HG03064 (cell line): Measurements from ENCODE around the gene SPATA45.
A peak's percentile ranks its signal among the peaks of the same experiment; 100 is the strongest.

Experiments used
- ATAC-seq: cut with Tn5 transposase; IDR thresholded peaks from one replicate; pipeline ENCODE4 v1.9.1; 2021; ENCODE audit warnings: low read depth; ENCODE audit not compliant: unreplicated experiment

Gene SPATA45

GRCh38 chr1:212833211-212834207, 13.9 kb downstream of the SPATA45 start:
- ATAC-seq = peak; percentile 92

DNA sequence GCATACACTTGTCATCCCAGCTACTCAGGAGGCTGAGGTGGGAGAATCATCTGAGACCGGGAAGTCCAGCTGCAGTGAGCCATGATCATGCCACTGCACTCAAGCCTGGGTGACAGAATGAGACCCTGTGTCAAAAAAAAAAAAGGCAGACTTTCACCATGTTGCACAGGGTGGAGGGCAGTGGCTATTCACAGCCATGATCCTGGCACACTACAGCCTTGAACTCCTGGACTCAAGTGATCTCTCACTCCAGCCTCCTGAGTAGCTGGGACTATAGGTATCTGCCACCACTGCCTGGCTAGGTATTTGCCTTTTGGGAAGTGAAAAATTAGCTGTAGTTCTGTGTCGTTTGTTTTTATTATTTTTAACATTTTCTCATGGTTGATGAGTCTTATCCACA, 19.1 kb downstream of the SPATA45 start:
- no peak for ATAC-seq

- ATAC-seq = no peak
Observed at GRCh38 chr1:212827831-212828278, 19.6 kb downstream of the SPATA45 start.

DNA sequence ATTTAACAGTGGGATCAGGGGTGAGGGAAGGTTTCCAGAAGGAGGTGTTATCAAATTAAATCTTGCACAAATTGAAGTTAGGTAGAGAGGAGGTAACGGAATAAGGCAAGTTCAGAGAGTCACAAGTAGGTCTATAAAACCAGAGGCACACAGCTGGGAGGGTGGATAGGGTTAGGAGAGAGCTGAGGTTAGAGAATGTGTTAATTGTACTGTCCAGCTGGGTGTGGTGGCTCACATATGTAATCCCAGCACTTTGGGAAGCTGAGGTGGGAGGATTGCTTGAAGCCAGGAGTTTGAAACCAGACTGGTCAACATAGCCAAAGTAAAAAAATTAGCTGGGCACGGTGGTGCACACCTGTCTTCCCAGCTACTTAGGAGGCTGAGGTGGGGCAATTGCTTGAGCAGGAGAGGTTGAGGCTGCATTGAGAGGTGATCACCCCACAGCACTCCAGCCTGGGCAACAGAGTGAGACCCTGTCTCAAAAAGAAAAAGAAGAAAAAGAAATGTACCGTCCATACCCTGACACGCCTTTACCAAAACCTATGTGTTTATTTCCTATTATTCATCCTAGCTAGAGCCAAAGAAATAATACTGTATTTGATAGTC, 20.2 kb downstream of the SPATA45 start:
- no peak for ATAC-seq

GRCh38 chr1:212825798-212826452, 21.5 kb downstream of the SPATA45 start:
- ATAC-seq = no peak

- no peak for ATAC-seq
Observed at GRCh38 chr1:212824201-212824600, 23.2 kb downstream of the SPATA45 start.

GRCh38 chr1:212822956-212823355, 24.5 kb downstream of the SPATA45 start:
- ATAC-seq = no peak

- no peak for ATAC-seq
Observed at GRCh38 chr1:212820969-212821368, 26.5 kb downstream of the SPATA45 start.

DNA sequence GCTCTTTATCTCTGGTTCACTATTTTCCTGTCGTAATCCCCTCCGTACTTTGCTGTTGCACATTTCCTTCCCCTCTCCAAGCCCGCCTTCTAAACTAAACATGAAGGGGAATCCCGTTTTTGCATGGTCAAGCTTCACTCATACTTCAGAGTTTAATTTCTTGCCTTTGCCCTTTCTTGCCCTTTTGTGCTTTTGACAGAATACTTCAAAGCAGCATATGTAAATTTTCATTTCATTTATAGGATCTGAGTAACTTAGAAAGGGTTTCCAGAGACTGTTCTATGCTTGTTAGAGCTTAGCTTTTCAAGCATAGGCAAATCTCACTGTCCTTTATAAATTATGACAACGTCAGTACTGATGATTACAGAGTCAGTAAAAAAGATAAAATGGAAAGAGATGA, 27.7 kb downstream of the SPATA45 start:
- ATAC-seq = no peak

DNA sequence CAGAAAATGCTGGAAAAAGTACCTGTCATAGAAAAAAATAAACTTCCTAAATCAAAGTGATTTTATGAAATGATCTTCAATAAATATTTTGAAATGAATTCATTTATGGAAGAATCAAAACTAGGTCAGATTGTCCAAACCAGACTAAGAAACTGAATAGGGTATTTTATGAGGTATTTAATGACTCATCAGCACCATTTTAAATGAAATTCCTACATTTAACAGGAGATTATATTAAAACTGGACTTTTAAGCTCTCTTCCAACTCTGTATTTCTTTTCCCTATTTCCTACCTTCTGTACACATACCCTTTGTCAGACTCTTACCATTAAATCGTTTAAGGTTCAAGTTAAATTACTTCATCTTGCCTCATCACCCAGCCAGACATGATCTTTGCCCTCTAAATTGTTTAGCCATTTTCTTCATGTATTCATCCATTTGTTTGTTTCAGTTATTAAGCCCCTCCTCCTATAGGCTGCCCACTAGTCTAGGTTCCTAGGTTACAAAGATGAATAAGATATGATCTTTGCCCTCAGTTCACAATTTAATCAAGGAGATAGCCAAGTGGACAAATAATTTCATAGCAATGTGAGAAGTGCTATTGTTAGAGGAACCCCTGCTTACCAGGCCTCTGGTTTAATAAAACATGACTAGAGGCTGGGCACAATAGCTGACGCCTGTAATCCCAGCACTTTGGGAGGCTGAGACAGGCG, 30.7 kb downstream of the SPATA45 start:
- ATAC-seq = no peak

DNA sequence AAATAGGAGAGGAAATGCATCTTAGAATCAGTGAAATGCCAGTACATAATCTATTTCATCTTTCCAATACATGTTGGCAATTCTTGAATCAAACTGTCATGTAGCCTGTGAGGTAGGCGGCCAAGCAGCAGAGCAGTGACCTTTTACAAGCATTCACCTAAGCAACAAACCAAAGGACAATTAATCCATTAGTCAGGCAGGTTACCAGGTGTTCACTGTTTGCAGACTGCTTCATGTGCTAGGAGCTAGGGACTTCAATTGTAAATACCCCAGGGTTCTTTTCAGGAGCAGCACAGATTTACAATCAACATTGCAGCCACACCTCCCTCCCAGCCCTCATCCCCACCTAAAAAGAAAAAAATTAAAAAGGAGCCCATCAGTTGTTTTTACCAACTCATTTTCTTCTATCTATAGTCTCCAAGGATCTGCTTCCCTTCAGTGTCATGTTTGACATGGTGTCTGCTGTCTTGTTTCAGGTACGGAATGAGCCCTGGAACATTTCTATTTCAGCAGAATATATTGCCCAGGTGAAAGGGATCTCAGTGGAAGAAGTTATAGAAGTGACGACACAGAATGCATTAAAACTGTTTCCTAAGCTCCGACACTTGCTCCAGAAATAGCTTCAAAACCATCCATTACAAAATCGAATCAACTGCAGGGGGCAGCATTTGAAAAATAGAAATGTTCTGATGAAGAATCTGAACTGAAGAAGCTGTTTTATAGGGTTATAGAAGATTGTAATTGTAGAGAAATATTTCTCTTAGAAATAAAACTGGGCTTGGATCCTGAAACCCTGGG, 32.7 kb downstream of the SPATA45 start:
- no peak for ATAC-seq

- ATAC-seq = no peak
Observed at GRCh38 chr1:212805767-212806166, 41.7 kb downstream of the SPATA45 start.

GRCh38 chr1:212797681-212798080, 49.8 kb downstream of the SPATA45 start:
- no peak for ATAC-seq

DNA sequence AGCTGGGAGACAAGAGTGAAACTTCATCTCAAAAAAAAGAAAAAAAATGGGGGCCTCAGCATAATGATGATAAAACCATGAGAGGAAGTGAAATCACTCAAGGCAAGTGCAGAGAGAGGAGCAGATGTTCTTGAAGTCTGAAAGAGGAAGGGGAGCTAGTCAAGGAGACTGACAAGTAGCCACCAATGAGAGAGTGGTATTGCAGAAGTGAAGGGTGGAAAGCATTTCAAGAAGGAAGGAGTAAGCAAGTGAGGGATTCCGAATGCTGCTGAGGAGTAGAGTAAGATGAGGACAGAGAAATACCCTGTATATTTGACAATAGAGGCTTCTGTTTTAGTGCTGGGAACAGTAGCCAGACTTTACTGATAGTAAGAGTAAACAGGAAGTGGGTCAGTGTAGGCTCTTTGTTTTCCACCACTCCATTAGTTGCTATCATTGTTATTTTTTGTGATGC, 52.9 kb downstream of the SPATA45 start:
- ATAC-seq = peak; percentile 83

- ATAC-seq = no peak
Observed at GRCh38 chr1:212792396-212792908, 55.0 kb downstream of the SPATA45 start.

GRCh38 chr1:212791676-212792395, 55.6 kb downstream of the SPATA45 start, which contains the start of the genes NSL1 and TATDN3:
Gene NSL1, minus strand, starts transcription at chr1:212791777. Its CDS starts 14 bp downstream, at chr1:212791763.
Gene TATDN3, plus strand, starts transcription at chr1:212791894. Its CDS starts 28 bp downstream, at chr1:212791922.
- peak; percentile 54 for ATAC-seq

DNA sequence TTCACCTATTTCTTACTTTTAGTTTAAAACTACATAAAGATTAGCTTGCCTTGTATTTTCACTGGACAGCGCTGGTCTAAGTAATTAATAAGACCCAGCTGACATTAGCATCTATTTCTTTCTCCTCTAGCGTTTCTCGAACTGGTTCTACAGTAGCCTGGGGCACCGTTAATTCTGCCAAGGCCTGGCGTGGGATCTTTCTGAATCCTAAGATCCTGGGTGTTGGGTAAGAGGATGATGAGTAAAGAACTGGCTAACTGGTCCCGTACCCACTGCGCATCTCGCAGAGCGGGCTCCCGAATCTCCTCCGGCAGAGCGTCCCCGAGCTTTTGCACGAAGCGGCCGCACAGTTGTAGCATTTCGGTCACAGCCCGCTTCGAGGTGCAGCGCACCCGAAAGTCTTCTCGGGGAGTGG, 56.2 kb downstream of the SPATA45 start:
- ATAC-seq = peak; percentile 21

GRCh38 chr1:212785871-212786270, 61.6 kb downstream of the SPATA45 start:
- ATAC-seq = no peak

DNA sequence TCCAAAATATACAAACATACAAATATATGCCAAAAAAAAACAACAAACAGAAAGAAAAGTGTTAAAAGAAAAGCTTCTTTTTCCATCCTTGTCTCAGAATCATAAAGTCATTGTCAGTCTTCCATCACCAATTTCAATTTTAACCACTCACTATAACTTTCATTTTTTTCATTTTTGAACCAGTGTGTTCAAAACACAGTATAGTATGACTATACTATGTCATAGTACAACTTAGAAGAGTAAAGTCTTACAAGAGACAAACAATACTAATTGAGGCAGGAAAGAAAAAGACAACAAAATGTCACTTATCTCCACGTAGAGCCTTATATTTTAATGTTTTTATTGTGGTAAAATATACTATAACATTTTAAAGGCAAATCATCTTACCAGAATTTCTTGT, 63.5 kb downstream of the SPATA45 start:
- ATAC-seq = no peak
